Activated CD8-positive, alpha-beta memory T cell treated with anti-CD3 and anti-CD28 coated beads for 1 hour (primary cell): ENCODE data around the gene STIM2.
"Not testable (repeated sequence)": the region's sequence is repeated elsewhere in the genome, so short reads cannot be mapped to it uniquely, and the experiment has no call there.

Experiments used
- DNase-seq, 2 donors: peaks; one replicate each; pipeline ENCODE4 v3.0.0-alpha.2; 2020; ENCODE audit warnings: low read depth in 1 of 2; ENCODE audit errors: extremely low read depth in 1 of 2

The STIM2 gene

GRCh38 chr4:26947318-26947717 is 86.7 kb downstream of the STIM2 start:
- no peak for DNase-seq

GRCh38 chr4:26950446-26950845 is 89.8 kb downstream of the STIM2 start:
- no peak for DNase-seq

GRCh38 chr4:26952891-26953290 is 92.2 kb downstream of the STIM2 start:
- no peak for DNase-seq

- no peak for DNase-seq
Observed at GRCh38 chr4:26953366-26953765, 92.7 kb downstream of the STIM2 start.

- DNase-seq: no peak
Observed at GRCh38 chr4:26953770-26954423, 93.3 kb downstream of the STIM2 start.

GRCh38 chr4:26955241-26955640 is 94.6 kb downstream of the STIM2 start:
- DNase-seq: no peak

- no peak for DNase-seq
Observed at GRCh38 chr4:26958925-26959653, 98.4 kb downstream of the STIM2 start.

GRCh38 chr4:26959654-26960047 is 99.0 kb downstream of the STIM2 start:
- DNase-seq: no peak

- DNase-seq: no peak
Observed at GRCh38 chr4:26962720-26963119, 102.1 kb downstream of the STIM2 start.

GRCh38 chr4:26964512-26964911 is 103.9 kb downstream of the STIM2 start:
- no peak for DNase-seq

GRCh38 chr4:26964994-26965393 is 104.4 kb downstream of the STIM2 start:
- no peak for DNase-seq

GRCh38 chr4:26975464-26976181 is 115.0 kb downstream of the STIM2 start:
- DNase-seq: not testable (repeated sequence)

- no peak for DNase-seq
Observed at GRCh38 chr4:26978387-26979053, 117.9 kb downstream of the STIM2 start.

GRCh38 chr4:26984896-26985295 is 124.3 kb downstream of the STIM2 start:
- no peak for DNase-seq

- DNase-seq: no peak
Observed at GRCh38 chr4:26985873-26986272, 125.2 kb downstream of the STIM2 start.

GRCh38 chr4:26987191-26987590 is 126.5 kb downstream of the STIM2 start:
- DNase-seq: no peak

GRCh38 chr4:26991057-26991456 is 130.4 kb downstream of the STIM2 start:
- DNase-seq: no peak

GRCh38 chr4:26992657-26993361 is 132.2 kb downstream of the STIM2 start:
- DNase-seq: no peak

- no peak for DNase-seq
Observed at GRCh38 chr4:26993539-26993938, 132.9 kb downstream of the STIM2 start.

- DNase-seq: no peak
Observed at GRCh38 chr4:26993967-26994366, 133.3 kb downstream of the STIM2 start.

GRCh38 chr4:26995316-26995715 is 134.7 kb downstream of the STIM2 start:
- no peak for DNase-seq
